SH-SY5Y (cell line): ENCODE results near the gene ARHGAP23.
A peak's percentile ranks its signal among the peaks of the same experiment; 100 is the strongest.

Experiments used
- GATA2 ChIP-seq: IDR thresholded peaks from 2 replicates; pipeline ENCODE4 v1.6.1; 2011; ENCODE audit warnings: mild to moderate bottlenecking, low read depth, low read length
- GATA3 ChIP-seq: IDR thresholded peaks from 2 replicates; pipeline ENCODE4 v1.6.1; 2011; ENCODE audit warnings: low read depth, mild to moderate bottlenecking, low read length, moderate library complexity

GRCh38 chr17:38435795-38436194 is 7.5 kb downstream of the ARHGAP23 start:
- TF ChIP-seq GATA2 = peak; percentile 73
- no peak for TF ChIP-seq GATA3
